IMR-90 (cell line): ENCODE data around the gene UNKL. TPM values are rescaled to one million over a fixed set of nuclear protein-coding genes. Genes with fewer than 3 reads are reported as not detected.
A peak's percentile ranks its signal among the peaks of the same experiment; 100 is the strongest.

Experiments used
- ATAC-seq: fragments of 200-7000 bp; cut with Tn5 transposase; 2 replicates; pipeline ENCODE4 v1.9.1; 2020; ENCODE audit warnings: low read depth, mild to moderate bottlenecking, moderate library complexity
- BruUV-seq: library from RNA; stranded (reverse); fragments of 400-500 nt; replicated peaks from 2 replicates; lab custom pipeline; 2021; lab: Mats Ljungman, UMichigan
- CTCF ChIA-PET: fragments of 300-600 bp; formaldehyde crosslinking; extraction: SDS; loops from one replicate; lab custom pipeline; 2021; ENCODE audit warnings: antibody characterized with exemption; lab: Yijun Ruan, JAX
- POLR2A ChIA-PET: fragments of 300-600 bp; sonication (Branson Sonifier 250); formaldehyde crosslinking; loops from one replicate; lab custom pipeline; 2022; ENCODE audit warnings: antibody characterized with exemption; ENCODE audit not compliant: unreplicated experiment; lab: Charles Lee
- DNase-seq: peaks from one replicate; pipeline ENCODE4 v3.0.0; 2013
- H2AFZ ChIP-seq: replicated peaks from 2 replicates; pipeline ENCODE3; 2013; ENCODE audit warnings: low read length, mild to moderate bottlenecking; ENCODE audit not compliant: poor library complexity
- H2AK5ac ChIP-seq: 2 replicates; pipeline ENCODE4 v1.6.1; 2013; ENCODE audit warnings: low read depth, low read length, inconsistent platforms
- H2AK9ac ChIP-seq: replicated peaks from 2 replicates; pipeline ENCODE3; 2013; ENCODE audit warnings: mild to moderate bottlenecking, low read depth, low read length, moderate library complexity; ENCODE audit not compliant: poor library complexity
- H2BK120ac ChIP-seq: 2 replicates; pipeline ENCODE4 v1.6.1; 2013; ENCODE audit warnings: low read depth, low read length, inconsistent platforms
- H2BK15ac ChIP-seq: 3 replicates; pipeline ENCODE4 v1.6.1; 2013; ENCODE audit warnings: low read depth, low read length, inconsistent platforms
- H2BK20ac ChIP-seq: 2 replicates; pipeline ENCODE4 v1.6.1; 2013; ENCODE audit warnings: low read depth, mild to moderate bottlenecking, inconsistent platforms, low read length, moderate library complexity
- H2BK5ac ChIP-seq: 2 replicates; pipeline ENCODE4 v1.6.1; 2013; ENCODE audit warnings: mild to moderate bottlenecking, low read depth, low read length, inconsistent platforms; ENCODE audit not compliant: poor library complexity, severe bottlenecking
- H3K14ac ChIP-seq: replicated peaks from 2 replicates; pipeline ENCODE4 v1.6.1; 2013; ENCODE audit warnings: low read depth, low read length, inconsistent platforms
- H3K18ac ChIP-seq: 2 replicates; pipeline ENCODE4 v1.6.1; 2013; ENCODE audit warnings: low read depth, low read length, control low read depth
- H3K23ac ChIP-seq: 2 replicates; pipeline ENCODE4 v1.6.1; 2013; ENCODE audit warnings: low read depth, low read length, inconsistent platforms
- H3K27ac ChIP-seq: 2 replicates; pipeline ENCODE4 v1.5.1; 2013; ENCODE audit warnings: mild to moderate bottlenecking, control low read depth, low read length; ENCODE audit not compliant: insufficient read depth
- H3K27me3 ChIP-seq: 2 replicates; pipeline ENCODE4 v1.6.1; 2013; ENCODE audit warnings: low read length; ENCODE audit not compliant: control insufficient read depth, insufficient read depth
- H3K36me3 ChIP-seq: 2 replicates; pipeline ENCODE4 v1.6.1; 2013; ENCODE audit warnings: low read length, mixed read lengths; ENCODE audit not compliant: control insufficient read depth, insufficient read depth
- H3K4ac ChIP-seq: 2 replicates; pipeline ENCODE4 v1.6.1; 2013; ENCODE audit warnings: low read depth, low read length, inconsistent platforms
- H3K4me1 ChIP-seq: 2 replicates; pipeline ENCODE4 v1.6.1; 2013; ENCODE audit warnings: low read length, mixed read lengths; ENCODE audit not compliant: control insufficient read depth, insufficient read depth
- H3K4me2 ChIP-seq: 2 replicates; pipeline ENCODE4 v1.6.1; 2013; ENCODE audit warnings: low read depth, mild to moderate bottlenecking, control low read depth, low read length, moderate library complexity
- H3K4me3 ChIP-seq: 2 replicates; pipeline ENCODE4 v1.5.1; 2013; ENCODE audit warnings: low read depth, mild to moderate bottlenecking, control low read depth, low read length, moderate library complexity; ENCODE audit not compliant: insufficient read depth
- H3K56ac ChIP-seq: 2 replicates; pipeline ENCODE4 v1.6.1; 2013; ENCODE audit warnings: low read length, inconsistent platforms; ENCODE audit not compliant: insufficient read depth; ENCODE audit errors: extremely low read depth
- H3K79me1 ChIP-seq, 2 experiments: 2 replicates each; pipeline ENCODE4 v1.6.1; 2013; ENCODE audit warnings: low read length in 2 of 2, inconsistent platforms in 1 of 2, low read depth in 1 of 2
- H3K9ac ChIP-seq: 2 replicates; pipeline ENCODE4 v1.6.1; 2013; ENCODE audit warnings: low read depth, low read length, control low read depth
- H3K9me1 ChIP-seq: 2 replicates; pipeline ENCODE4 v1.6.1; 2013; ENCODE audit warnings: low read length, inconsistent platforms; ENCODE audit not compliant: insufficient read depth
- H3K9me3 ChIP-seq: 2 replicates; pipeline ENCODE4 v1.6.1; 2013; ENCODE audit warnings: low read length; ENCODE audit not compliant: control insufficient read depth, insufficient read depth
- H4K20me1 ChIP-seq: 2 replicates; pipeline ENCODE4 v1.6.1; 2013; ENCODE audit warnings: low read length, inconsistent platforms; ENCODE audit not compliant: insufficient read depth
- H4K5ac ChIP-seq: 2 replicates; pipeline ENCODE4 v1.6.1; 2013; ENCODE audit warnings: mild to moderate bottlenecking, low read depth, low read length, control low read depth
- H4K8ac ChIP-seq, 2 experiments: 2 replicates each; pipeline ENCODE4 v1.6.1; 2013; ENCODE audit warnings: low read depth in 2 of 2, low read length in 2 of 2, control low read depth in 1 of 2, inconsistent platforms in 1 of 2
- H4K91ac ChIP-seq: 2 replicates; pipeline ENCODE4 v1.6.1; 2013; ENCODE audit warnings: low read depth, low read length, inconsistent platforms; ENCODE audit not compliant: insufficient read depth
- BHLHE40 ChIP-seq: fragments of 150-350 bp; IDR thresholded peaks from 2 replicates; pipeline ENCODE4 v1.6.1; 2016; ENCODE audit warnings: mild to moderate bottlenecking, low read depth, low read length
- CEBPB ChIP-seq: IDR thresholded peaks from 2 replicates; pipeline ENCODE4 v1.6.1; 2012; ENCODE audit warnings: low read depth, low read length, improper control_type of control experiment
- CHD1 ChIP-seq: IDR thresholded peaks from 2 replicates; pipeline ENCODE4 v1.6.1; 2012; ENCODE audit warnings: low read depth, low read length, improper control_type of control experiment
- FOS ChIP-seq: fragments of 150-350 bp; IDR thresholded peaks from 2 replicates; pipeline ENCODE4 v1.6.1; 2016; ENCODE audit warnings: low read depth, low read length
- MAFK ChIP-seq: IDR thresholded peaks from 2 replicates; pipeline ENCODE4 v1.6.1; 2012; ENCODE audit warnings: low read depth, low read length, improper control_type of control experiment
- MAZ ChIP-seq: IDR thresholded peaks from 2 replicates; pipeline ENCODE4 v1.6.1; 2012; ENCODE audit warnings: low read depth, mild to moderate bottlenecking, low read length, improper control_type of control experiment, moderate library complexity, borderline replicate concordance
- MXI1 ChIP-seq: IDR thresholded peaks from 2 replicates; pipeline ENCODE4 v1.6.1; 2012; ENCODE audit warnings: low read depth, mild to moderate bottlenecking, low read length, moderate library complexity, borderline replicate concordance
- NFE2L2 ChIP-seq: fragments of 150-350 bp; IDR thresholded peaks from 2 replicates; pipeline ENCODE4 v1.6.1; 2016; ENCODE audit warnings: low read depth, mild to moderate bottlenecking, low read length
- POLR2A ChIP-seq: IDR thresholded peaks from 2 replicates; pipeline ENCODE4 v1.6.1; 2012; ENCODE audit warnings: mild to moderate bottlenecking, low read depth, low read length
- RAD21 ChIP-seq: IDR thresholded peaks from 2 replicates; pipeline ENCODE4 v1.6.1; 2012; ENCODE audit warnings: low read length, improper control_type of control experiment
- RCOR1 ChIP-seq: IDR thresholded peaks from 2 replicates; pipeline ENCODE4 v1.6.1; 2012; ENCODE audit warnings: mild to moderate bottlenecking, low read length, improper control_type of control experiment; ENCODE audit not compliant: insufficient replicate concordance
- RFX5 ChIP-seq: IDR thresholded peaks from 2 replicates; pipeline ENCODE4 v1.8.0; 2012; ENCODE audit warnings: low read depth, mild to moderate bottlenecking, low read length, moderate library complexity
- SMC3 ChIP-seq: fragments of 150-350 bp; IDR thresholded peaks from 2 replicates; pipeline ENCODE4 v1.6.1; 2016; ENCODE audit warnings: low read depth, mild to moderate bottlenecking, antibody characterized with exemption, low read length, moderate library complexity
- USF2 ChIP-seq: fragments of 150-350 bp; IDR thresholded peaks from 2 replicates; pipeline ENCODE4 v1.6.1; 2017; ENCODE audit warnings: mild to moderate bottlenecking, antibody characterized with exemption, low read length, low read depth
- WGBS, 2 experiments: methylation state at CpG; one replicate each; pipeline versions ENCODE4 v1.1.5 to v1.1.7; 2013; ENCODE audit warnings: missing lambda C conversion rate in 2 of 2; ENCODE audit not compliant: insufficient read length in 1 of 2; ENCODE audit errors: extremely low coverage in 2 of 2; 5-methylcytosine and 5-hydroxymethylcytosine counted together
- dilution Hi-C: fragments of 300-500 bp; cut with HindIII; formaldehyde crosslinking; loops from one replicate; pipeline ENCODE4 v1.14.3; 2018; ENCODE audit warnings: low sequenced_read_pairs; ENCODE audit not compliant: unreplicated experiment
- in situ Hi-C: fragments of 300-500 bp; cut with MboI; formaldehyde crosslinking; loops from 3 replicates; pipeline ENCODE4 v1.14.3; 2019; ENCODE audit warnings: low sequenced_read_pairs, inconsistent platforms, mixed read lengths
- intact Hi-C: fragments of 100-400 bp; cut with micrococcal nuclease; formaldehyde crosslinking; loops from 2 replicates; pipeline ENCODE4 v1.10.0; 2022
- polyA plus RNA-seq, 3 experiments: library from polyadenylated mRNA; depleted of rRNA; stranded (reverse); fragments of >200 nt; gene quantifications; 2 replicates each; pipeline ENCODE4 v1.2.3, GENCODE V29; 2012; ENCODE audit warnings: low replicate concordance in 1 of 3
- total RNA-seq: library from RNA; depleted of rRNA; stranded (reverse); fragments of >200 nt; gene quantifications from 2 replicates; pipeline ENCODE4 v1.2.3, GENCODE V29; 2012
- TF ChIP-seq, protein P1 (sequence below): fragments of 150-350 bp; IDR thresholded peaks from 2 replicates; pipeline ENCODE4 v1.6.1; 2016; ENCODE audit warnings: low read depth, mild to moderate bottlenecking, low read length, moderate library complexity, borderline replicate concordance
- TF ChIP-seq, protein P2 (sequence below): conservative IDR thresholded peaks from 2 replicates; pipeline ENCODE4 v1.5.1; 2012; ENCODE audit warnings: mild to moderate bottlenecking, low read depth, low read length, improper control_type of control experiment

The UNKL gene
- total and polyA plus RNA-seq, 2 of the 4 experiments (the other 2 are of a cell fraction) = 4.1 to 13.3 TPM

GRCh38 chr16:1449201-1449788 lies 34.8 kb upstream of the UNKL start:
- WGBS, 2 experiments = 97% methylated on average over 6 of the region's 25 CpGs; no CpG with 5 or more reads in 1 of the 2 experiments
- H3K27me3 ChIP-seq = no peaks in the 10 kb centered on the region
- no peak overlapping the region for H3K4me2 ChIP-seq
- ChIA-PET POLR2A (no interaction called here), CTCF (no interaction called here)
- no peak overlapping the region for H4K5ac ChIP-seq
- H3K4ac ChIP-seq = no peak overlapping the region
- no peak overlapping the region for H3K23ac ChIP-seq
- BruUV-seq = no TSS peak
- no peak overlapping the region for H2BK120ac ChIP-seq
- no peak for TF ChIP-seq CEBPB
- TF ChIP-seq SMC3 = no peak
- no peak for TF ChIP-seq POLR2A
- TF ChIP-seq RAD21 = no peak
- TF ChIP-seq MXI1 = no peak
- TF ChIP-seq NFE2L2 = no peak
- TF ChIP-seq CHD1 = no peak
- TF ChIP-seq USF2 = no peak
- TF ChIP-seq FOS = no peak
- no peak for TF ChIP-seq RFX5
- TF ChIP-seq, protein P1, sequence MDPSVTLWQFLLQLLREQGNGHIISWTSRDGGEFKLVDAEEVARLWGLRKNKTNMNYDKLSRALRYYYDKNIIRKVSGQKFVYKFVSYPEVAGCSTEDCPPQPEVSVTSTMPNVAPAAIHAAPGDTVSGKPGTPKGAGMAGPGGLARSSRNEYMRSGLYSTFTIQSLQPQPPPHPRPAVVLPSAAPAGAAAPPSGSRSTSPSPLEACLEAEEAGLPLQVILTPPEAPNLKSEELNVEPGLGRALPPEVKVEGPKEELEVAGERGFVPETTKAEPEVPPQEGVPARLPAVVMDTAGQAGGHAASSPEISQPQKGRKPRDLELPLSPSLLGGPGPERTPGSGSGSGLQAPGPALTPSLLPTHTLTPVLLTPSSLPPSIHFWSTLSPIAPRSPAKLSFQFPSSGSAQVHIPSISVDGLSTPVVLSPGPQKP = no peak
- TF ChIP-seq, protein P2, sequence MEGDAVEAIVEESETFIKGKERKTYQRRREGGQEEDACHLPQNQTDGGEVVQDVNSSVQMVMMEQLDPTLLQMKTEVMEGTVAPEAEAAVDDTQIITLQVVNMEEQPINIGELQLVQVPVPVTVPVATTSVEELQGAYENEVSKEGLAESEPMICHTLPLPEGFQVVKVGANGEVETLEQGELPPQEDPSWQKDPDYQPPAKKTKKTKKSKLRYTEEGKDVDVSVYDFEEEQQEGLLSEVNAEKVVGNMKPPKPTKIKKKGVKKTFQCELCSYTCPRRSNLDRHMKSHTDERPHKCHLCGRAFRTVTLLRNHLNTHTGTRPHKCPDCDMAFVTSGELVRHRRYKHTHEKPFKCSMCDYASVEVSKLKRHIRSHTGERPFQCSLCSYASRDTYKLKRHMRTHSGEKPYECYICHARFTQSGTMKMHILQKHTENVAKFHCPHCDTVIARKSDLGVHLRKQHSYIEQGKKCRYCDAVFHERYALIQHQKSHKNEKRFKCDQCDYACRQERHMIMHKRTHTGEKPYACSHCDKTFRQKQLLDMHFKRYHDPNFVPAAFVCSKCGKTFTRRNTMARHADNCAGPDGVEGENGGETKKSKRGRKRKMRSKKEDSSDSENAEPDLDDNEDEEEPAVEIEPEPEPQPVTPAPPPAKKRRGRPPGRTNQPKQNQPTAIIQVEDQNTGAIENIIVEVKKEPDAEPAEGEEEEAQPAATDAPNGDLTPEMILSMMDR = no peak
- no peak for TF ChIP-seq MAFK
- no peak for TF ChIP-seq MAZ
- no peak for TF ChIP-seq BHLHE40
- no peak for TF ChIP-seq RCOR1
- H3K79me1 ChIP-seq = no peaks in the 10 kb centered on the region
- no peaks in the 10 kb centered on the region for H3K9me1 ChIP-seq
- in situ Hi-C loops (no loop called here), intact Hi-C loops (no loop called here), dilution Hi-C loops (no loop called here)
- no peaks in the 10 kb centered on the region for H4K20me1 ChIP-seq
- peak overlapping the region; percentile 76 for H2AK9ac ChIP-seq
- H3K4me3 ChIP-seq = no peak overlapping the region
- no peak overlapping the region for H2BK15ac ChIP-seq
- no peaks in the 10 kb centered on the region for H3K9me3 ChIP-seq
- H3K14ac ChIP-seq = no peak overlapping the region
- H3K9ac ChIP-seq = no peak overlapping the region
- H3K36me3 ChIP-seq = peaks cover 43% of the 10 kb centered on the region
- no peak overlapping the region for H2AFZ ChIP-seq
- H2AK5ac ChIP-seq = no peak overlapping the region
- no peak overlapping the region for H4K8ac ChIP-seq
- H3K18ac ChIP-seq = no peak overlapping the region
- no peak overlapping the region for H3K56ac ChIP-seq
- no peak overlapping the region for H3K27ac ChIP-seq
- H2BK20ac ChIP-seq = no peak overlapping the region
- H2BK5ac ChIP-seq = no peak overlapping the region
- no peak overlapping the region for H4K91ac ChIP-seq
- H3K4me1 ChIP-seq = no peaks in the 10 kb centered on the region
- DNase-seq (no peak), ATAC-seq (no peak)
